Jurkat, Clone E6-1 (cell line): ENCODE data around the gene SP1.
"Not testable (repeated sequence)": the region's sequence is repeated elsewhere in the genome, so short reads cannot be mapped to it uniquely, and the experiment has no call there.

Experiments
- DNase-seq: peaks from one replicate; pipeline ENCODE4 v3.0.0-alpha.2; 2011; ENCODE audit warnings: low read depth, low spot score
- H3K4me3 ChIP-seq: 2 replicates; pipeline ENCODE4 v1.5.1; 2011; ENCODE audit warnings: mild to moderate bottlenecking, low read length, control low read depth, moderate library complexity

SP1 gene

DNA sequence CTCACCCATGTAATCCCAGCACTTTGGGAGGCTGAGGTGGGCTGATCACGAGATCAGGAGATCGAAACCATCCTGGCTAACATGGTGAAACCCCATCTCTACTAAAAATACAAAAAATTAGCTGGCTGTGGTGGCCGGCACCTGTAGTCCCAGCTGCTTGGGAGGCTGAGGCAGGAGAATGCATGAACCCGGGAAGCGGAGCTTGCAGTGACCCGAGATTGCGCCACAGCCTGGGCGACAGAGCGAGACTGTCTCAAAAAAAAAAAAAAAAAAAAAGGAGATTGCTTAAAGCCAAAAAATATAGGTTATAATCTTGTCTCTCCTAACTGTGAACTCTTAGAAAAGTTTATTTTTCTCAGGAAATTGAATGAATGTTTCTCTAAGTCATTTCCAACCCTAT is 55.4 kb downstream of the SP1 start:
- H3K4me3 ChIP-seq, DNase-seq: not testable (repeated sequence)

DNA sequence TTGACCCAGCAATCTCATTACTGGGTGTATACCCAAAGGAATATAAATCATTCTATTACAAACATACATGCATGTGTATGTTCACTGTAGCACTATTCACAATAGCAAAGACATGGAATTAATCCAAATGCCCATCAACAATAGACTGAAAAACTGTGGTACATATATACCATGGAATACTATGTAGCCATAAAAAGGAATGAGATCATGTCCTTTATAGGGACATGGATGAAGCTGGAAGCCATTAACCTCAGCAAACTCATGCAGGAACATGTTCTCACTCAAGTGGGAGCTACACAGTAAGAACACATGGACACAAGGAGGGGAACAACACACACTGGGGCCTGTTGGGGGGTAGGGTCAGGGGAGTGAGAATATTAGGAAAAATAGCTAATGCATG is 59.6 kb downstream of the SP1 start:
- DNase-seq, H3K4me3 ChIP-seq: not testable (repeated sequence)

GRCh38 chr12:53441040-53441833 is 61.3 kb downstream of the SP1 start, which contains the start of gene PRR13:
Gene PRR13 (plus strand): TSS chr12:53441734. CDS start chr12:53442715, 981 bp downstream.
- peak; percentile 100 for DNase-seq
- H3K4me3 ChIP-seq = peak within 1 kb of the TSS; percentile 92

DNA sequence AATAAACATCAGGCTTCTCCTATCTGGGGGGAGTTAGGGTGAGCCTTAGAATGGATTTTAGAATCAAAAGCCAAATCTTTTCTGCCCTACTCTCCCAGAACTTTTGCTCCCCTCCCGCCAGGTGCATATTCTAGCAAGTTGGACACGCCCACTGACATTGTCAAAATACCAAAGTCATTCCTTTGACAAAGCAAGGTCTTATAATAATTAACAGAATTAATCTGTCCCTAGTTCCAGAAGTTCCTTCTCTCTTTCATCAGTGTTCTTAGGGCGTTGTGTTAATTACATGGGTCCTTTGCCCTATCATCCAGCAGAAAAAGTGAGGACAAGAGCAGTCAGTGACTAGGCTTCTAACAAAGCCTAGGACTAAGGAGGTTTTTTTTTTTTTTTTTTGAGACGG is 64.0 kb downstream of the SP1 start:
- DNase-seq = no peak
- no peak overlapping the region for H3K4me3 ChIP-seq

DNA sequence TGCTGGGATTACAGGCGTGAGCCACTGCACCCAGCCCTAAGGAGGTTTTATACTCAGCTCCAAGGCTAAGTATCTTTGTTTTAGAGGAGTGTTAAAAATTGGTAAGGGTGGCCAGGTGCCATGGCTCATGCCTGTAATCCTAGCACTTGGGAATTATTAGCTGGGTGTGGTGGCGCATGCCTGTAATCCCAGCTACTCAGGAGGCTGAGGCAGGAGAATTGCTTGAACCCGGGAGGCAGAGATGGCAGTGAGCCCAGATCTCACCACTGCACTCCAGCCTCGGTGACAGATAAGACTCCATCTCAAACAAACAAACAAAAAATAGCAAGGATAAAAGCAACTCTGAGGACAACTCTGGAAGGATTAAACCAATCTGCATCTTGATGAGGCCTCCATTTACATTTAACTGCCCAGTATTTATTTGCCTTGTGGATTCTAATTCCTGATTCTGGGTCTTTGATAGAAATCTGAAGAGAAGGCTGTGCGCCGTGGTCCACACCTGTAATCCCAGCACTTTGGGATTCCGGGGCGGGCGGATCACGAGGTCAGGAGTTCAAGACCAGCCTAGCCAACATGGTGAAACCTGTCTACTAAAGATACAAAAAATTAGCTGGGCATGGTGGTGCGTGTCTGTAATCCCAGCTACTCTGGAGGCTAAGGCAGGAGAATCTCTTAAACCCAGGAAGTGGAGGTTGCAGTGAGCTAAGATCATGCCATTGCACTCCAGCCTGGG is 64.8 kb downstream of the SP1 start:
- H3K4me3 ChIP-seq, DNase-seq: not testable (repeated sequence)

DNA sequence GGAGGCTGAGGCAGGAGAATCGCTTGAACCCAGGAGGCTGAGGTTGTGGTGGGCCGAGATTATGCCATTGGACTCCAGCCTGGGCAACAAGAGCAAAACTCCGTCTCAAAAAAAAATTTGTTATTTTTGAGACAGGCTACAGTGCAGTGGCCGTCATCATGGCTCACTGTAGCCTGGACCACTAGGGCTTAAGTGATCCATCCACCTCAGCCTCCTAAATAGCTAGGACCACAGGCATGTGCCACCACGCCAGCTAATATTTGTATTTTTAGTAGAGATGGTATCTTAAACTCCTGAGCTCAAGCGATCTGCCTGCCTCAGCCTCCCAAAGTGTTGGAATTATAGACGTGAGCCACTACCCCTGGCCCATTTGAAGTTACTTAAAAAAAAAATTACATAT is 71.0 kb downstream of the SP1 start:
- DNase-seq = no peak
- no peak overlapping the region for H3K4me3 ChIP-seq

DNA sequence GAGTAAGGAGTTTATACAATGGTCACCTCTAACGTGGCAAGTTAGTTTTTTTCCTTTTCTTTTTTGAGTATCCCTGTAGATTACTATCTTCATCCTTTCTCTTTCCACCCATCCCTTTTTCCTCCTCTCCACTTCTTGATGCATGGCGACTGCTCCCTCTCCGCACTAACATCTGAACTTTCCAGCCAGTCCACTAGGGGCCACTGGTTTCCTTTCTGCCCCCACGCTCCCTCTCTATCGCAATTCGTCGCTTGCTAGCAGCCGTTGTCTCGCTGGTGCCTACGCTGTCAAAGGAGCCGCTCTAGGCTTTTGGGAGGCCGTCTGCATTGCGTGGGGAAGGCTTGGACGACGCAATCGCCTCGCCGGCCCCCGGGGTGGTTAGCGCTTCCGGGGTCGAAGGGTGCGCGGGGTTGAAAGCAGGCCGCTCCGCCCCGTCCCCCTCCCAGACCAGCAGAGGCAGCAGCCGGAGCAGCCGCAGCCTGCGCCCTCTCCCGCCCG is 71.7 kb downstream of the SP1 start, which contains the start of gene PCBP2:
Gene PCBP2, plus strand, starts transcription at position 442 of the 498 bp plus-strand sequence. CDS start 2,699 bp downstream, outside the sequence.
- peak; percentile 99 for DNase-seq
- H3K4me3 ChIP-seq = peak within 1 kb of the TSS; percentile 76

- H3K4me3 ChIP-seq = peak overlapping the region; percentile 76
- DNase-seq = peak; percentile 80
Measured at GRCh38 chr12:53452159-53453077, 72.4 kb downstream of the SP1 start.

DNA sequence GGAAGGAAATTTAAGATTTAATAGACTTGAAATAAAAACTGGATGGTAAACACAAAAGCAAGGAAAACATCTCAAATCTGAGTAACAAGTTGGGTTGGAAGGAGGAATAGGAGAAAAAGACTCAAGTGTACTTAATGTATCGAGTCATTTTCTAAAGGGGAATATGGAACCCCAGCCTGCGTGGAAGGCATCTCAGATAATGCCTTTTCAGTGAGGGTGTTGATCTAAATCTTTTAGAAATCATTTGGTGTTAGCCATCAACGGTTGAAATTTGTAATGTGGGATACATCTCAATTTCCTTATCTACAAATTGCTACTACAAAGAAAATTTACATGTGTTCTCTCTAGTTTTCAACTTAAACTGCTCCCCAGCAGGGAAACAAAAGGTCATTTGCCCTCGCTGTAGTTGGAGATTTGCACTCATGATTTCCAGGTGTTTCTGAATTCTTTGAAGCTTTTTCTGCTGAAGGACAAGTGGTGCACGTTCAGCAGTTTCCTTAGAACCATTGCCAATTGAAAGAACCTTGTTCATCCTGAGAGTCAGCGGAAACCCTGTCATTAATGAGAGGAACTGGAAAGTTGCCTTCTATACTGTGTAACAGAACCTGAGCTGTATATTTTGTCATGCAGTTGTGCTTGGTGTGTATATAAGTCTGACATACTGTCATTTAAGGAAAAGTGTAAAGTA is 74.1 kb downstream of the SP1 start:
- DNase-seq = no peak
- H3K4me3 ChIP-seq = peak overlapping the region; percentile 76; the same call in 1 of the 2 replicates

DNA sequence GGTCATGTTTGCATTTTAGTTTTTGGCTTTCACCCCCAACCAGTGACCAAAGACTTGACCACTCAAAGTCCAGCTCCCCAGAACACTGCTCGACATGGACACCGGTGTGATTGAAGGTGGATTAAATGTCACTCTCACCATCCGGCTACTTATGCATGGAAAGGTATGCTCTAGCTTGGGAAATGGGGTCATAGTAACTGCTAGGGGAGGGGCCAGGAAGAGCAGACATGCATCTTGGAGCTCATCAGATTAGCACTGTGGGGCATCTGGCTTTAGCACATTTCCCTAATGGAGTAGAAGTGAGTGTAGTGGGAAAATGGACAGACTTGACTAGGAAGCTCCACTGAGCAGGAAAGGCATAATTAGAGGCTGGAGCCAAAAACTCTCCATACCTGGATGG is 74.7 kb downstream of the SP1 start:
- no peak overlapping the region for H3K4me3 ChIP-seq

DNA sequence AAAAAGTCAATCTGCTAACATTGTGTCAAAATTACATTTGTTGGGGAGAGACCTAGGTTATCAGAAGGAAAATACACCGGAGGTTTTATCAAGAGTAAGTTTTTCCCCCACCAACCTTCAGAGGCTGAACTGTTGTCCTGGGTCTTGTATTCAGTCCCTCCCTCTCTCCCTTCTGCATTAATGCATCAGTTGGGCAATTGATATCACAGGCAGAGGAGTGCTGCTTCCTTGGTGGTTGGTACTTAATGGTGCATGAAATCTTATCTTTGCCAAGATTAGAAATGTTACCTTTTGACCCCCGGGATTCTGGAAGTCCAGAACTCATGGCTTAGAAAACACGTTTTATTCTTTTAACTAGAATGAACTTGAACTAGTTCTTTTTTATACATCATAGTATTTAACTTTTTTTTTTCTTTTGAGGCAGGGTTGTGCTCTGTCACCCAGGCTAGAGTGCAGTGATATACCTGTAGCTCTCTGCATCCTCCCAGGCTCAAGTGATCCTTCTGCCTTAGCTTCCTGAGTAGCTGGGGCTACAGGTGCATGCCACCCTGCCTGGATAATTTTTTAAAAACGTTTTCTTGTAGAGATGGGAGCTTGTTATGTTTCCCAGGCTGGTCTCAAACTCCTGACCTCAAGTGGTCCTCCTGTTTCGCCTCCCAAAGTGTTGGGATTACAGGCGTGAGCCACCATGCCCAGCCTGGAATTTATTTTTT is 76.8 kb downstream of the SP1 start:
- no peak overlapping the region for H3K4me3 ChIP-seq
- DNase-seq = no peak

More for the DNA sequence above, 74.7 kb downstream of the SP1 start:
- DNase-seq = no peak

DNA sequence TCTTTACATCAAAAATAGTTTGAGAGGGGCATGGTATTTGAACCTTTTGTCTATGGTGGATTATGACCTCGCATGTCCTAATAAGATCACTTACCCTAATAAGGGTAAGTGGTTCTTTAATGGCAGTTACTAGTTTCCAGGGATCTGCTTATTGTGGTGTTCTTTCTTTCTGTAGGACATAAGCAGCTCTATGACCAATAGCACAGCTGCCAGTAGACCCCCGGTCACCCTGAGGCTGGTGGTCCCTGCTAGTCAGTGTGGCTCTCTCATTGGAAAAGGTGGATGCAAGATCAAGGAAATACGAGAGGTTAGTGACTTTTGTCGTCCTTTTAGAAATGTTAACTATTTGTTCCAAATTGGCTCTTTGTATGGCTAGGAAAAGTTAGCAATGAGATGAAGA is 79.1 kb downstream of the SP1 start:
- H3K4me3 ChIP-seq = no peak overlapping the region
- DNase-seq = no peak

GRCh38 chr12:53461059-53461458 is 81.1 kb downstream of the SP1 start:
- no peak overlapping the region for H3K4me3 ChIP-seq
- no peak for DNase-seq

DNA sequence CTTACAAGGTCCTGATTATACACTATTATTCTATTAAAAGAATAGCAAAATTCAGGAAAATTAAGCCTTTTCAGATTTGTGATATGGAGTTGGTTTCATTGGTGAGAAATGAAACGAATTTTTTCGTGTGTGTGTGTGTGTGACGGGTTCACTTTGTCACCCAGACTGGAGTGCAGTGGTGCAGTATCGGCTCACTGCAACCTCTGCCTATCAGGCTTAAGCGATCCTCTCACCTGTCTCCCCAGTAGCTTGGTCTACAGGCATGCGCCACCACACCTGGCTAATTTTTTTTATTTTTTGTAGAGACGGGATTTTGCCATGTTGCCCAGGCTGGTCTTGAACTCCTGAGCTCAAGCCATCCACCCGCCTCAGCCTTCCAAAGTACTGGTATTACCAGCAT is 81.6 kb downstream of the SP1 start:
- no peak overlapping the region for H3K4me3 ChIP-seq
- no peak for DNase-seq

DNA sequence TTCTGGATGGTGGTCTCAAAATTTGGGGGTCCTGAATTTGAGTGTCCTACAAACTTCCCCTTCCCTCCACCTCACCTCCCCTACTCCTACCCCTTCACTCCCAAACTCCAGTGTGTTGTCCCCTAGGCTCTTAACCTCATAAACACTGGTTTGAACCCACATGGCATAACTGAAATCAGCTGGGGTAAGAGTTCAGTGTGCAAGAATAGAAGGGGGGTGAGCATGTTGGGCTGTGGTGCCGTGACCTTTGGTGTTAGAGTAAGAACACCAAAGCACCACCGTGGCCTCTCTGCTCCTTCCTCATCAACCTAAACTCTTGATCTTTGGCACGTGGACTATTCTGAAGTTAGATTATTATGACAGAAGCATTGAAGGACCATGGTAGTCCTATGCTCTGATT is 83.0 kb downstream of the SP1 start:
- no peak for DNase-seq
- no peak overlapping the region for H3K4me3 ChIP-seq

- DNase-seq = no peak
- H3K4me3 ChIP-seq = no peak overlapping the region
Measured at GRCh38 chr12:53463802-53464560, 84.0 kb downstream of the SP1 start.

GRCh38 chr12:53464685-53465418 is 84.9 kb downstream of the SP1 start:
- DNase-seq = no peak
- no peak overlapping the region for H3K4me3 ChIP-seq
